A673 (cell line): ENCODE data around the gene LMF1. TPM values are rescaled to one million over a fixed set of nuclear protein-coding genes. Genes with fewer than 3 reads are reported as not detected.

Experiments used
- BruUV-seq: library from RNA; stranded (reverse); fragments of 400-500 nt; replicated peaks from 2 replicates; lab custom pipeline; 2021; lab: Mats Ljungman, UMichigan
- CTCF ChIA-PET: fragments of 300-600 bp; sonication (Branson Sonifier 250); formaldehyde crosslinking; loops from one replicate; lab custom pipeline; 2022; ENCODE audit warnings: antibody characterized with exemption; lab: Charles Lee
- POLR2A ChIA-PET: fragments of 300-600 bp; sonication (Branson Sonifier 250); formaldehyde crosslinking; loops from one replicate; lab custom pipeline; 2022; ENCODE audit warnings: antibody characterized with exemption; ENCODE audit not compliant: low non-redundant PET; lab: Charles Lee
- DNase-seq: peaks from one replicate; pipeline ENCODE4 v3.0.0-alpha.2; 2015; ENCODE audit warnings: low spot score
- H3K27ac ChIP-seq: fragments of 200-600 bp; sonication (generic); 2 replicates; pipeline ENCODE4 v1.5.1; 2016; ENCODE audit warnings: mixed run types, low read depth, mild to moderate bottlenecking, mixed read lengths, antibody characterized with exemption, low read length; ENCODE audit not compliant: poor library complexity, severe bottlenecking
- H3K27me3 ChIP-seq: fragments of 200-600 bp; sonication (generic); replicated peaks from 2 replicates; pipeline ENCODE4 v1.6.1; 2017; ENCODE audit warnings: mixed run types, low read depth, mild to moderate bottlenecking, mixed read lengths, antibody characterized with exemption, low read length; ENCODE audit not compliant: insufficient read depth, poor library complexity
- H3K36me3 ChIP-seq: fragments of 200-600 bp; sonication (generic); 2 replicates; pipeline ENCODE4 v1.6.1; 2016; ENCODE audit warnings: mixed run types, mild to moderate bottlenecking, mixed read lengths, antibody characterized with exemption, low read length; ENCODE audit not compliant: insufficient read depth, poor library complexity, severe bottlenecking
- H3K4me1 ChIP-seq: fragments of 200-600 bp; sonication (generic); 2 replicates; pipeline ENCODE4 v1.6.1; 2017; ENCODE audit warnings: mixed run types, mild to moderate bottlenecking, mixed read lengths, antibody characterized with exemption, low read length; ENCODE audit not compliant: insufficient read depth, poor library complexity, severe bottlenecking
- H3K4me3 ChIP-seq: fragments of 200-600 bp; sonication (generic); 2 replicates; pipeline ENCODE4 v1.5.1; 2016; ENCODE audit warnings: low read depth, mixed run types, mild to moderate bottlenecking, mixed read lengths, low read length; ENCODE audit not compliant: poor library complexity, severe bottlenecking
- H3K9me3 ChIP-seq: fragments of 200-600 bp; sonication (generic); 2 replicates; pipeline ENCODE4 v1.6.1; 2016; ENCODE audit warnings: mixed run types, low read depth, mild to moderate bottlenecking, mixed read lengths, antibody characterized with exemption, low read length; ENCODE audit not compliant: poor library complexity, severe bottlenecking
- CTCF ChIP-seq: fragments of 300-800, 200-600 bp; sonication (generic); conservative IDR thresholded peaks from 2 replicates; pipeline ENCODE4 v1.5.1; 2017; ENCODE audit warnings: low read depth, mild to moderate bottlenecking, antibody characterized with exemption, low read length, moderate library complexity, mixed read lengths
- EZH2 ChIP-seq: fragments of 200-600 bp; sonication (generic); IDR thresholded peaks from 2 replicates; pipeline ENCODE4 v1.6.1; 2017; ENCODE audit warnings: borderline replicate concordance, low read depth, mild to moderate bottlenecking, mixed read lengths, antibody characterized with exemption, low read length; ENCODE audit not compliant: poor library complexity, severe bottlenecking
- intact Hi-C: fragments of 100-400 bp; cut with micrococcal nuclease; formaldehyde crosslinking; loops from one replicate; pipeline ENCODE4 v1.10.0; 2022; ENCODE audit not compliant: unreplicated experiment
- total RNA-seq: library from RNA; stranded (reverse); gene quantifications from 2 replicates; pipeline ENCODE4 v1.2.3, GENCODE V29; 2021

The LMF1 gene
- total RNA-seq, 1 experiment from 2014 or later: 21.0 TPM

- Histone ChIP-seq H3K4me1 (peaks cover 25% of the 10 kb centered on the region), H3K9me3 (no peaks in the 10 kb centered on the region), H3K36me3 (no peaks in the 10 kb centered on the region), H3K27ac (no peak overlapping the region), H3K4me3 (no peak overlapping the region), H3K27me3 (no peaks in the 10 kb centered on the region)
- no TSS peak for BruUV-seq
- ChIA-PET POLR2A (interaction anchor here (0.5 kb wide), 1 partner anchor 898 kb away, joined by 11 read pairs; no protein-coding TSS in a partner anchor), CTCF (no interaction called here)
- intact Hi-C loops: no loop called here
- DNase-seq: no peak
- no peak for TF ChIP-seq CTCF
- no peak for TF ChIP-seq EZH2
Measured at GRCh38 chr16:995087-995486, 24.3 kb upstream of the LMF1 start.

- H3K9me3 ChIP-seq: no peaks in the 10 kb centered on the region
- no peak overlapping the region for H3K27ac ChIP-seq
- ChIA-PET CTCF (no interaction called here), POLR2A (no interaction called here)
- H3K27me3 ChIP-seq: no peaks in the 10 kb centered on the region
- no TSS peak for BruUV-seq
- intact Hi-C loops: no loop called here
- peaks cover 25% of the 10 kb centered on the region for H3K4me1 ChIP-seq
- TF ChIP-seq EZH2 (no peak), CTCF (no peak)
- H3K36me3 ChIP-seq: no peaks in the 10 kb centered on the region
- no peak overlapping the region for H3K4me3 ChIP-seq
- DNase-seq: no peak
Measured at GRCh38 chr16:993731-994130, 22.9 kb upstream of the LMF1 start.

- Histone ChIP-seq H3K27me3 (no peaks in the 10 kb centered on the region), H3K4me1 (peaks cover 23% of the 10 kb centered on the region), H3K36me3 (no peaks in the 10 kb centered on the region), H3K9me3 (no peaks in the 10 kb centered on the region), H3K27ac (no peak overlapping the region), H3K4me3 (no peak overlapping the region)
- POLR2A ChIA-PET: no interaction called here
- intact Hi-C loops: no loop called here
- DNase-seq: no peak
- CTCF ChIA-PET: no interaction called here
- TF ChIP-seq EZH2 (no peak), CTCF (no peak)
- no TSS peak for BruUV-seq
Measured at GRCh38 chr16:991773-992172, 21.0 kb upstream of the LMF1 start.
